OCI-LY7 (cell line): ENCODE data around the gene RECK. TPM values are rescaled to one million over a fixed set of nuclear protein-coding genes. Genes with fewer than 3 reads are reported as not detected.

Source experiments
- BruUV-seq: library from RNA; stranded (reverse); fragments of 400-500 nt; replicated peaks from 2 replicates; lab custom pipeline; 2021; lab: Mats Ljungman, UMichigan
- CTCF ChIA-PET: fragments of 300-600 bp; sonication (Branson Sonifier 250); formaldehyde crosslinking; loops from one replicate; lab custom pipeline; 2022; ENCODE audit warnings: antibody characterized with exemption; ENCODE audit not compliant: unreplicated experiment; lab: Charles Lee
- POLR2A ChIA-PET: fragments of 300-600 bp; sonication (Branson Sonifier 250); formaldehyde crosslinking; loops from one replicate; lab custom pipeline; 2022; ENCODE audit warnings: antibody characterized with exemption; lab: Charles Lee
- DNase-seq: peaks from one replicate; pipeline ENCODE4 v3.0.0-alpha.2; 2015; ENCODE audit warnings: low spot score
- H2AFZ ChIP-seq: fragments of 200-600 bp; sonication (generic), shearing (Covaris generic); 2 replicates; pipeline ENCODE4 v1.6.1; 2014; ENCODE audit warnings: mild to moderate bottlenecking, antibody characterized with exemption, low read length, moderate library complexity
- H3K27ac ChIP-seq: fragments of 200-600 bp; sonication (generic); 2 replicates; pipeline ENCODE4 v1.5.1; 2014; ENCODE audit warnings: mixed run types, low read depth, mild to moderate bottlenecking, moderate library complexity, low read length, inconsistent platforms; ENCODE audit not compliant: poor library complexity, severe bottlenecking
- H3K36me3 ChIP-seq: fragments of 200-600 bp; sonication (generic); 2 replicates; pipeline ENCODE4 v1.6.1; 2014; ENCODE audit warnings: mild to moderate bottlenecking, antibody characterized with exemption, low read length, moderate library complexity, mixed read lengths; ENCODE audit not compliant: insufficient read depth
- H3K4me1 ChIP-seq: fragments of 200-600 bp; sonication (generic); 2 replicates; pipeline ENCODE4 v1.5.1; 2014; ENCODE audit warnings: mild to moderate bottlenecking, low read length; ENCODE audit not compliant: insufficient read depth, poor library complexity, severe bottlenecking
- H3K4me2 ChIP-seq: fragments of 200-600 bp; sonication (generic); 2 replicates; pipeline ENCODE4 v1.6.1; 2014; ENCODE audit warnings: mild to moderate bottlenecking, low read length
- H3K4me3 ChIP-seq: fragments of 200-600 bp; sonication (generic); 2 replicates; pipeline ENCODE4 v1.5.1; 2014; ENCODE audit warnings: mild to moderate bottlenecking, low read depth, low read length; ENCODE audit not compliant: poor library complexity, severe bottlenecking
- H3K79me2 ChIP-seq: fragments of 200-600 bp; sonication (generic); 2 replicates; pipeline ENCODE4 v1.6.1; 2016; ENCODE audit warnings: low read depth, mild to moderate bottlenecking, low read length, moderate library complexity, mixed read lengths; ENCODE audit not compliant: insufficient read depth
- H3K9me2 ChIP-seq: fragments of 200-600 bp; sonication (generic); 2 replicates; pipeline ENCODE4 v1.6.1; 2016; ENCODE audit warnings: mild to moderate bottlenecking, low read length, mixed read lengths; ENCODE audit not compliant: insufficient read depth
- H3K9me3 ChIP-seq: fragments of 200-600 bp; sonication (generic); 2 replicates; pipeline ENCODE4 v1.6.1; 2014; ENCODE audit warnings: mild to moderate bottlenecking, mixed run types, low read length, mixed read lengths
- H4K20me1 ChIP-seq: fragments of 200-600 bp; sonication (generic); 2 replicates; pipeline ENCODE4 v1.6.1; 2014; ENCODE audit warnings: mild to moderate bottlenecking, antibody characterized with exemption, low read length, moderate library complexity, mixed read lengths; ENCODE audit not compliant: insufficient read depth
- EZH2phosphoT487 ChIP-seq: fragments of 200-600 bp; sonication (generic); IDR thresholded peaks from 2 replicates; pipeline ENCODE4 v1.6.1; 2018; ENCODE audit warnings: low read depth, borderline replicate concordance, mild to moderate bottlenecking, mixed run types, antibody characterized with exemption, low read length, moderate library complexity, mixed read lengths
- intact Hi-C: fragments of 100-400 bp; cut with micrococcal nuclease; formaldehyde crosslinking; loops from one replicate; pipeline ENCODE4 v1.10.0; 2022; ENCODE audit not compliant: unreplicated experiment
- total RNA-seq, 2 experiments: library from RNA; depleted of rRNA in 1 of 2; stranded (reverse); fragments of >200 nt in 1 of 2; shearing (Covaris generic) in 1 of 2; gene quantifications; 2 replicates each; pipeline ENCODE4 v1.2.3, GENCODE V29; 2014 to 2022
- TF ChIP-seq, protein P1 (sequence below): fragments of 200-600 bp; sonication (generic); conservative IDR thresholded peaks from 2 replicates; pipeline ENCODE4 v1.5.1; 2014; ENCODE audit warnings: mild to moderate bottlenecking, antibody characterized with exemption, low read length, moderate library complexity, mixed read lengths

RECK gene
- total RNA-seq, 2 experiments from 2014 or later, result 3.0 to 6.5 TPM

DNA sequence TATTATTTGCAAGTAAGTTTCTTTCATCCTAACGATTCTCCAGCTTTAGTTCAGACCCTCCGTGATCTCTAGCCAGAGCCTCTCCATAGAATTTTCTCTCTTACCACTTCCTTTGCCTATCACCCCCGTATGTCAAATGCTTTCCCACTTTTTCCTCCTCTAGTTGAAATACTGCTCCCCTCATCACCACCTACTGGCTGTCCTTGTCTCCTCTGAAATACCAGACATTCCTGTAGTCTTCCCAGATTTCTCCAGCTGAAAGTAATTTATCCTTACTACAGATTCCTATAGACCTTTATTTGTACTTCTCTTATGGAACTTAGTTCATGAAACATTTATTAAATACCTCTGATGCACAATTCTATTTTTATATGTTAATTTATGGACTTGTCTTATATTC lies 63.8 kb downstream of the RECK start:
- TF ChIP-seq, protein P1, sequence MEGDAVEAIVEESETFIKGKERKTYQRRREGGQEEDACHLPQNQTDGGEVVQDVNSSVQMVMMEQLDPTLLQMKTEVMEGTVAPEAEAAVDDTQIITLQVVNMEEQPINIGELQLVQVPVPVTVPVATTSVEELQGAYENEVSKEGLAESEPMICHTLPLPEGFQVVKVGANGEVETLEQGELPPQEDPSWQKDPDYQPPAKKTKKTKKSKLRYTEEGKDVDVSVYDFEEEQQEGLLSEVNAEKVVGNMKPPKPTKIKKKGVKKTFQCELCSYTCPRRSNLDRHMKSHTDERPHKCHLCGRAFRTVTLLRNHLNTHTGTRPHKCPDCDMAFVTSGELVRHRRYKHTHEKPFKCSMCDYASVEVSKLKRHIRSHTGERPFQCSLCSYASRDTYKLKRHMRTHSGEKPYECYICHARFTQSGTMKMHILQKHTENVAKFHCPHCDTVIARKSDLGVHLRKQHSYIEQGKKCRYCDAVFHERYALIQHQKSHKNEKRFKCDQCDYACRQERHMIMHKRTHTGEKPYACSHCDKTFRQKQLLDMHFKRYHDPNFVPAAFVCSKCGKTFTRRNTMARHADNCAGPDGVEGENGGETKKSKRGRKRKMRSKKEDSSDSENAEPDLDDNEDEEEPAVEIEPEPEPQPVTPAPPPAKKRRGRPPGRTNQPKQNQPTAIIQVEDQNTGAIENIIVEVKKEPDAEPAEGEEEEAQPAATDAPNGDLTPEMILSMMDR, result no peak
- TF ChIP-seq EZH2phosphoT487, result no peak
- no TSS peak for BruUV-seq
- no peaks in the 10 kb centered on the region for H4K20me1 ChIP-seq
- intact Hi-C loops, result loop anchor here (5.0 to 10.0 kb wide), 2 partner anchors 52 to 224 kb away; no protein-coding TSS in a partner anchor
- H2AFZ ChIP-seq, result no peak overlapping the region
- CTCF ChIA-PET, result interaction anchor here (0.5 to 3.7 kb wide), 2 partner anchors 44 to 65 kb away, joined by 3 to 31 read pairs; no protein-coding TSS in a partner anchor
- H3K4me1 ChIP-seq, result peaks cover 4% of the 10 kb centered on the region
- no peak overlapping the region for H3K4me2 ChIP-seq
- DNase-seq, result no peak
- H3K79me2 ChIP-seq, result no peaks in the 10 kb centered on the region
- no peaks in the 10 kb centered on the region for H3K36me3 ChIP-seq
- no peak overlapping the region for H3K27ac ChIP-seq
- H3K9me3 ChIP-seq, result no peaks in the 10 kb centered on the region
- POLR2A ChIA-PET, result interaction anchor here (0.5 to 1.4 kb wide), 2 partner anchors 63 to 548 kb away, joined by 3 to 4 read pairs; no protein-coding TSS in a partner anchor
- no peaks in the 10 kb centered on the region for H3K9me2 ChIP-seq
- H3K4me3 ChIP-seq, result no peak overlapping the region

DNA sequence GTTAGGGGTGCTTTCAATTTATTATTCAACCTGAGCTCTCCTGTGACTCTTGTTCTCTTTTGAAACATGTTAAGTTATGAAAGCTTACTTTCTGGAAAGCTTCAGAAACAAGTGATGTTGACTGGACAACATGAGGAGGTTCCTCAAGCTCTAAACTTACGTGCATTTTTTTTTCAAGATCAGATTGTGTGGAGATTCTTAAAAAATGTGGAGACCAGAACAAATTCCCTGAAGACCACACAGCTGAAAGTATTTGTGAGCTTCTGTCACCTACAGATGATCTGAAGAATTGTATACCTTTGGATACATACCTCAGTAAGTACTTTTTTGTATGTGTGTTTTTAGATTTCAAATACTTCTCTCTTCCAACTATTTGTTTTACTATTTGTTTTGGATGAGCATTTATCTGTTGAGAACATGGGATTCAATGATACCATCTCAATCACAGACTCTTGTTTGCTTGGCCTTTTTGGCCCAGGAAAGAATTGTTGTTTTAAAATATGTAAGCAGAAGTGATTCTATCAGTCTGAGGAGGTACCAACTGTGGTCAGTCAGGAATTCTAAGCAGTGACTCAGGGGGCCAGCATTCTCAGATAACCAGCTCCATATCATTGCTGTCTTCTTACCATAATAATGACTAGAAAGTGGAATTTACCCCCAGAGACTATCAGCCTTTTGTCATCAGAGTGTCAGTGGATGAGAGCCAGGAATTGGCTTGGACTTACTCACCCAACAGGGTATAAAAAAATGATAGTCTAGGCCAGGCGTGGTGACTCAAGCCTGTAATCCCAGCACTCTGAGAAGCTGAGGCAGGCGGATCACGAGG lies 65.4 kb downstream of the RECK start:
- ChIA-PET CTCF (interaction anchor here (0.6 to 3.7 kb wide), 6 partner anchors 13 to 95 kb away, joined by 3 to 31 read pairs (median 3); no protein-coding TSS in a partner anchor), POLR2A (interaction anchor here (0.5 to 1.7 kb wide), 4 partner anchors 53 to 161 kb away, joined by 3 to 4 read pairs (median 3); no protein-coding TSS in a partner anchor)
- H3K79me2 ChIP-seq, result no peaks in the 10 kb centered on the region
- H3K4me3 ChIP-seq, result no peak overlapping the region
- H3K36me3 ChIP-seq, result no peaks in the 10 kb centered on the region
- no peaks in the 10 kb centered on the region for H3K9me3 ChIP-seq
- no peak overlapping the region for H2AFZ ChIP-seq
- no peak for DNase-seq
- no peak overlapping the region for H3K4me2 ChIP-seq
- no TSS peak for BruUV-seq
- TF ChIP-seq, protein P1, result no peak
- H3K9me2 ChIP-seq, result no peaks in the 10 kb centered on the region
- no peak overlapping the region for H3K27ac ChIP-seq
- intact Hi-C loops, result loop anchor here (5.0 to 10.0 kb wide), 2 partner anchors 50 to 223 kb away; no protein-coding TSS in a partner anchor
- peaks cover 4% of the 10 kb centered on the region for H3K4me1 ChIP-seq
- no peaks in the 10 kb centered on the region for H4K20me1 ChIP-seq
